Measurements from ENCODE around the gene OR52J3. TPM values are rescaled to one million over a fixed set of nuclear protein-coding genes. Genes with fewer than 3 reads are reported as not detected.

The OR52J3 gene
- total RNA-seq, 1 donor from 2014 or later: not detected

- no peak for TF ChIP-seq CTCF (conservative IDR thresholded peaks at IDR 0.05; ENCODE audit: low read depth, low read length)
- DNase-seq (ENCODE audit: low read depth): no peak
- H3K4me3 ChIP-seq (ENCODE audit: low read depth, low read length): no peak overlapping the region
These were observed 44.3 kb downstream of the OR52J3 start for GRCh38 chr11:5090668-5091067.

GRCh38 chr11:5092821-5093585 lies 46.7 kb downstream of the OR52J3 start:
- no peak for DNase-seq (ENCODE audit: low read depth)
- no peak for TF ChIP-seq CTCF (conservative IDR thresholded peaks at IDR 0.05; ENCODE audit: low read depth, low read length)
- no peak overlapping the region for H3K4me3 ChIP-seq (ENCODE audit: low read depth, low read length)

- no peak for DNase-seq (ENCODE audit: low read depth)
- H3K4me3 ChIP-seq (ENCODE audit: low read depth, low read length): no peak overlapping the region
- TF ChIP-seq CTCF (conservative IDR thresholded peaks at IDR 0.05; ENCODE audit: low read depth, low read length): no peak
These were observed 49.7 kb downstream of the OR52J3 start for GRCh38 chr11:5096011-5096410.

Other genes with a start within 250 kb of the OR52J3 start
- gene OR52R1, start 242.1 kb upstream of the OR52J3 start, total RNA-seq: not detected in 2 replicates
- gene OR51F2, start 225.2 kb upstream of the OR52J3 start, total RNA-seq: not detected in 2 replicates
- not detected in 2 replicates for gene OR51S1, start 197.3 kb upstream of the OR52J3 start, total RNA-seq
- not detected in 2 replicates for gene OR51T1, start 164.6 kb upstream of the OR52J3 start, total RNA-seq
- not detected in 2 replicates for gene OR51A7, start 142.7 kb upstream of the OR52J3 start, total RNA-seq
- not detected in 2 replicates for gene OR51G2, start 127.2 kb upstream of the OR52J3 start, total RNA-seq
- not detected in 2 replicates for gene OR51G1, start 122.2 kb upstream of the OR52J3 start, total RNA-seq
- gene OR51A4, start 98.9 kb upstream of the OR52J3 start, total RNA-seq: not detected in 2 replicates
- not detected in 2 replicates for gene OR51A2, start 90.8 kb upstream of the OR52J3 start, total RNA-seq
- gene OR51L1, start 51.7 kb upstream of the OR52J3 start, total RNA-seq: not detected in 2 replicates
- not detected in 2 replicates for gene OR52E2, start 13.1 kb downstream of the OR52J3 start, total RNA-seq
- not detected in 2 replicates for gene OR52E1, start 23.0 kb downstream of the OR52J3 start, total RNA-seq
- gene OR52A5, start 91.8 kb downstream of the OR52J3 start, total RNA-seq: not detected in 2 replicates
- gene OR52A1, start 108.2 kb downstream of the OR52J3 start, total RNA-seq: not detected in 2 replicates
- not detected in 2 replicates for gene OR51V1, start 154.2 kb downstream of the OR52J3 start, total RNA-seq
- not detected in 2 replicates for gene HBB, start 180.5 kb downstream of the OR52J3 start, total RNA-seq
- gene HBD, start 188.0 kb downstream of the OR52J3 start, total RNA-seq: not detected in 2 replicates
- gene HBG1, start 203.3 kb downstream of the OR52J3 start, total RNA-seq: not detected in 2 replicates
- gene HBG2, start 208.3 kb downstream of the OR52J3 start, total RNA-seq: not detected in 2 replicates
- not detected in 2 replicates for gene HBE1, start 223.4 kb downstream of the OR52J3 start, total RNA-seq

Data from epithelial cell of proximal tubule (primary cell).